H1 (cell line): Measurements from ENCODE around the gene UTRN. TPM values are rescaled to one million over a fixed set of nuclear protein-coding genes. Genes with fewer than 3 reads are reported as not detected.

Experiments
- BACH1 ChIP-seq: IDR thresholded peaks from 2 replicates; pipeline ENCODE4 v1.6.1; 2012; ENCODE audit warnings: low read length, improper control_type of control experiment
- CTCF ChIP-seq, 3 experiments: IDR thresholded peaks; 1 replicate in 2 of 3; 2 replicates in 1 of 3; pipeline versions ENCODE4 v1.5.1 to v1.6.1; 2011; ENCODE audit warnings: low read length in 3 of 3, mild to moderate bottlenecking in 3 of 3, inconsistent platforms in 2 of 3, low read depth in 1 of 3, moderate library complexity in 1 of 3; ENCODE audit not compliant: insufficient read depth in 1 of 3; ENCODE audit errors: control extremely low read depth in 1 of 3
- EGR1 ChIP-seq: IDR thresholded peaks from 2 replicates; pipeline ENCODE4 v1.6.1; 2011; ENCODE audit warnings: low read depth, low read length, borderline replicate concordance
- SIN3A ChIP-seq, 2 experiments: IDR thresholded peaks in 1 of 2; conservative IDR thresholded peaks in 1 of 2; 2 replicates each; pipeline ENCODE4 v1.6.1; 2011 to 2012; ENCODE audit warnings: low read length in 2 of 2, improper control_type of control experiment in 1 of 2, low read depth in 1 of 2, mild to moderate bottlenecking in 1 of 2
- TEAD4 ChIP-seq: IDR thresholded peaks from 2 replicates; pipeline ENCODE4 v1.6.1; 2012; ENCODE audit warnings: low read depth, low read length, inconsistent platforms, mixed read lengths
- polyA plus RNA-seq, 7 experiments: library from polyadenylated mRNA; depleted of rRNA in 3 of 7; stranded (reverse) in 5 of 7; unstranded in 2 of 7; fragments of >200 nt in 5 of 7; fragments of 200-250 nt in 2 of 7; gene quantifications; 1 replicate in 5 of 7; 2 replicates in 1 of 7; 4 replicates in 1 of 7; pipeline versions ENCODE4 v1.2.1 to v1.2.3, GENCODE V29; 2011 to 2013; ENCODE audit warnings: missing spikeins in 2 of 7, mixed read lengths in 2 of 7
- total RNA-seq: library from RNA; stranded (reverse); fragmentation: NEBNext Ultra II Directional; extraction: Animal tissue kit (Norgen Biotek cat#: 25700); gene quantifications from 2 replicates; pipeline ENCODE4 v1.2.1, GENCODE V29; 2021

Gene UTRN
- total and polyA plus RNA-seq, 2 of the 8 experiments (the other 6 are each of a cell fraction or from before 2014, with no cell fraction given) = 25.0 to 112 TPM

- TF ChIP-seq SIN3A (conservative IDR thresholded peaks at IDR 0.05 in 1 of 2, IDR thresholded peaks at IDR 0.05 in 1 of 2; ENCODE audit: low read depth in 1 of 2, low read length in 2 of 2) (no peak), BACH1 (no peak), EGR1 (no peak), CTCF (IDR thresholded peaks at IDR 0.05; ENCODE audit: control extremely low read depth in 1 of 3, insufficient read depth in 1 of 3, low read depth in 1 of 3, low read length in 3 of 3) (no peak), TEAD4 (no peak)
Observed at GRCh38 chr6:144327081-144327480, 41.9 kb downstream of the UTRN start (continued).
